ENCODE results near the gene LMAN2. TPM values are rescaled to one million over a fixed set of nuclear protein-coding genes. Genes with fewer than 3 reads are reported as not detected.

LMAN2 gene
- total RNA-seq, result 90.9 TPM
- long read RNA-seq, transcript LMAN2-208 (8 exons, 1,149 nt), result minor isoform, 10 of 582 reads
- long read RNA-seq, transcript LMAN2-201 (8 exons, 1,800 nt), result major isoform, 546 of 582 reads
- long read RNA-seq, partial matches to known transcripts, result 7 of 582 reads
- long read RNA-seq, other reads (novel, unspliced or antisense), result 19 of 582 reads

GRCh38 chr5:177351392-177352329 lies at the start of gene LMAN2:
Gene LMAN2 (minus strand): TSS chr5:177351668. CDS start chr5:177351647, 21 bp downstream.
- DNase-seq (ENCODE audit: low spot score), result peak; percentile 97

GRCh38 chr5:177399997-177400868 lies 48.8 kb upstream of the LMAN2 start, which contains the start of gene PFN3:
Gene PFN3 (minus strand): TSS chr5:177400661. CDS start chr5:177400576, 85 bp downstream.
- DNase-seq (ENCODE audit: low spot score), result no peak

- DNase-seq (ENCODE audit: low spot score), result no peak
These were observed 46.5 kb upstream of the LMAN2 start for GRCh38 chr5:177397875-177398390.

- DNase-seq (ENCODE audit: low spot score), result no peak
These were observed 45.3 kb upstream of the LMAN2 start for GRCh38 chr5:177396807-177397206.

GRCh38 chr5:177396078-177396477 lies 44.6 kb upstream of the LMAN2 start:
- no peak for DNase-seq (ENCODE audit: low spot score)

- DNase-seq (ENCODE audit: low spot score), result no peak
These were observed 42.5 kb upstream of the LMAN2 start for GRCh38 chr5:177393990-177394389.

- DNase-seq (ENCODE audit: low spot score), result no peak
These were observed 41.8 kb upstream of the LMAN2 start for GRCh38 chr5:177393206-177393765.

GRCh38 chr5:177392765-177393164 lies 41.3 kb upstream of the LMAN2 start:
- no peak for DNase-seq (ENCODE audit: low spot score)

GRCh38 chr5:177390363-177391300 lies 39.2 kb upstream of the LMAN2 start:
- DNase-seq (ENCODE audit: low spot score), result no peak

GRCh38 chr5:177389241-177390169 lies 38.0 kb upstream of the LMAN2 start:
- DNase-seq (ENCODE audit: low spot score), result no peak

GRCh38 chr5:177388521-177389052 lies 37.1 kb upstream of the LMAN2 start:
- DNase-seq (ENCODE audit: low spot score), result no peak

GRCh38 chr5:177387405-177387804 lies 35.9 kb upstream of the LMAN2 start:
- no peak for DNase-seq (ENCODE audit: low spot score)

GRCh38 chr5:177386542-177386941 lies 35.1 kb upstream of the LMAN2 start:
- no peak for DNase-seq (ENCODE audit: low spot score)

GRCh38 chr5:177385720-177386119 lies 34.3 kb upstream of the LMAN2 start:
- no peak for DNase-seq (ENCODE audit: low spot score)

- DNase-seq (ENCODE audit: low spot score), result no peak
These were observed 32.7 kb upstream of the LMAN2 start, which contains the start of gene SLC34A1 for GRCh38 chr5:177384134-177384533. Gene SLC34A1 (plus strand): TSS chr5:177384434. CDS start chr5:177385742, 1,308 bp downstream.

- DNase-seq (ENCODE audit: low spot score), result no peak
These were observed 31.7 kb upstream of the LMAN2 start for GRCh38 chr5:177383181-177383580.

GRCh38 chr5:177382423-177383029 lies 31.1 kb upstream of the LMAN2 start:
- no peak for DNase-seq (ENCODE audit: low spot score)

- DNase-seq (ENCODE audit: low spot score), result no peak
These were observed 29.3 kb upstream of the LMAN2 start for GRCh38 chr5:177380805-177381126.
